Psoas muscle (tissue), 8 donors: Measurements from ENCODE around the gene PPM1J. TPM values are rescaled to one million over a fixed set of nuclear protein-coding genes. Genes with fewer than 3 reads are reported as not detected.

Source experiments
- ATAC-seq, 4 donors: fragments of 200-7000 bp; cut with Tn5 transposase; one replicate each; pipeline ENCODE4 v1.9.1; 2020; ENCODE audit warnings: moderate library complexity in 3 of 4, mild to moderate bottlenecking in 2 of 4
- DNase-seq, 2 donors: peaks; one replicate each; pipeline ENCODE4 v3.0.0-alpha.2; 2020
- H3K27ac ChIP-seq: fragments of 200-600 bp; one replicate; pipeline ENCODE4 v1.8.0; 2022
- H3K27me3 ChIP-seq, 3 donors: fragments of 200-600 bp in 1 of 3; one replicate each; pipeline versions ENCODE4 v1.6.1 to v1.8.0; 2013 to 2022; ENCODE audit warnings: low read length in 2 of 3, mild to moderate bottlenecking in 2 of 3, moderate library complexity in 1 of 3; ENCODE audit not compliant: insufficient read depth in 3 of 3
- H3K36me3 ChIP-seq, 2 donors: fragments of 200-600 bp in 1 of 2; one replicate each; pipeline versions ENCODE4 v1.6.1 to v1.8.0; 2013 to 2022; ENCODE audit warnings: low read depth in 1 of 2, mild to moderate bottlenecking in 1 of 2, moderate library complexity in 1 of 2; ENCODE audit not compliant: insufficient read depth in 1 of 2
- H3K4me1 ChIP-seq: fragments of 200-600 bp; one replicate; pipeline ENCODE4 v1.8.0; 2022
- H3K4me3 ChIP-seq: fragments of 200-600 bp; one replicate; pipeline ENCODE4 v1.8.0; 2022; ENCODE audit warnings: mild to moderate bottlenecking
- H3K9me3 ChIP-seq: fragments of 200-600 bp; one replicate; pipeline ENCODE4 v1.8.0; 2022
- CTCF ChIP-seq: fragments of 200-600 bp; IDR thresholded peaks from one replicate; pipeline ENCODE4 v1.8.0; 2022; ENCODE audit warnings: antibody characterized with exemption
- WGBS, 3 donors: extraction: QIAGEN DNeasy Blood & Tissue Kit; methylation state at CpG; one replicate each; pipeline versions ENCODE4 v1.1.6 to v1.1.7; 2013; 5-methylcytosine and 5-hydroxymethylcytosine counted together
- intact Hi-C, 2 donors: fragments of 100-400 bp; cut with DNase I; formaldehyde crosslinking; loops; one replicate each; pipeline versions ENCODE4 v1.11.0 to v1.14.2; 2022
- polyA plus RNA-seq, 3 donors: library from polyadenylated mRNA; stranded (reverse); fragments of 200-250 nt; gene quantifications; one replicate each; pipeline ENCODE4 v1.2.3, GENCODE V29; 2013
- total RNA-seq, 4 donors: library from RNA; stranded (reverse); fragmentation: NEBNext Ultra II Directional in 2 of 4; extraction: Animal tissue kit (Norgen Biotek cat#: 25700) in 2 of 4; gene quantifications; one replicate each; pipeline versions ENCODE4 v1.2.1 to v1.2.4, GENCODE V29; 2021 to 2023
- donor health status: healthy with polysubstance abuse.
- donor health status: DM: no; HTN: no; CAD: no; lungs with moderate emphysema.
- donor health status: Bipolar disorder and iron deficiency.
- donor health status: healthy.
- donor health status: DM: yes; HTN: yes; CAD: no.
- donor health status: DM: no; HTN: no; CAD: no.
- donor health status: DM: no; HTN: no; CAD: no.
- donor health status: DM: yes; HTN: yes; CAD: no.

The PPM1J gene
- total and polyA plus RNA-seq, 7 donors = 4.1 to 8.8 (median 6.0) TPM

- intact Hi-C loops = no loop called here
- H3K27me3 ChIP-seq = no peaks in the 10 kb centered on the region
- H3K9me3 ChIP-seq = no peaks in the 10 kb centered on the region
- peaks cover 0 to 26% of the 10 kb centered on the region in 2 donors for H3K36me3 ChIP-seq
- H3K4me1 ChIP-seq = peaks cover 48% of the 10 kb centered on the region
- WGBS, 3 donors = 38 to 50% (median 47%) methylated on average over 7 of the region's 7 CpGs
- no peak for ATAC-seq
- DNase-seq = no peak
- peak overlapping the region; percentile 80 for H3K27ac ChIP-seq
- TF ChIP-seq CTCF = no peak
- peak overlapping the region; percentile 69 for H3K4me3 ChIP-seq
Measured at GRCh38 chr1:112704391-112704933, 10.7 kb downstream of the PPM1J start.

GRCh38 chr1:112703706-112704105 is 11.4 kb downstream of the PPM1J start:
- intact Hi-C loops = no loop called here
- Histone ChIP-seq H3K4me3 (peak overlapping the region; percentile 69), H3K27ac (peak overlapping the region; percentile 80), H3K36me3 (peaks cover 0 to 26% of the 10 kb centered on the region in 2 donors), H3K27me3 (no peaks in the 10 kb centered on the region), H3K4me1 (peaks cover 53% of the 10 kb centered on the region), H3K9me3 (no peaks in the 10 kb centered on the region)
- DNase-seq = no peak
- ATAC-seq = no peak
- no peak for TF ChIP-seq CTCF
- WGBS, 3 donors = 71 to 80% (median 74%) methylated on average over 8 of the region's 8 CpGs

- WGBS, 3 donors = 65 to 68% (median 66%) methylated on average over 12 of the region's 12 CpGs
- peak overlapping the region; percentile 6 for H3K4me3 ChIP-seq
- H3K9me3 ChIP-seq = no peaks in the 10 kb centered on the region
- no peak for TF ChIP-seq CTCF
- peaks cover 0 to 26% of the 10 kb centered on the region in 2 donors for H3K36me3 ChIP-seq
- H3K27me3 ChIP-seq = no peaks in the 10 kb centered on the region
- intact Hi-C loops = no loop called here
- no peak for DNase-seq
- H3K27ac ChIP-seq = peak overlapping the region; percentile 82
- no peak for ATAC-seq
- peaks cover 53% of the 10 kb centered on the region for H3K4me1 ChIP-seq
Measured at GRCh38 chr1:112702420-112703261, 12.5 kb downstream of the PPM1J start.

- intact Hi-C loops = no loop called here
- DNase-seq = no peak
- TF ChIP-seq CTCF = no peak
- no peaks in the 10 kb centered on the region for H3K27me3 ChIP-seq
- peak overlapping the region; percentile 34 for H3K4me3 ChIP-seq
- ATAC-seq = no peak
- 52 to 66% (median 63%) methylated on average over 3 of the region's 3 CpGs for WGBS, 3 donors
- H3K4me1 ChIP-seq = peaks cover 53% of the 10 kb centered on the region
- no peaks in the 10 kb centered on the region for H3K9me3 ChIP-seq
- peaks cover 0 to 29% of the 10 kb centered on the region in 2 donors for H3K36me3 ChIP-seq
- H3K27ac ChIP-seq = peak overlapping the region; percentile 82
Measured at GRCh38 chr1:112702067-112702395, 13.1 kb downstream of the PPM1J start.
